Measurements from ENCODE around the gene ETV3.

The ETV3 gene

DNA sequence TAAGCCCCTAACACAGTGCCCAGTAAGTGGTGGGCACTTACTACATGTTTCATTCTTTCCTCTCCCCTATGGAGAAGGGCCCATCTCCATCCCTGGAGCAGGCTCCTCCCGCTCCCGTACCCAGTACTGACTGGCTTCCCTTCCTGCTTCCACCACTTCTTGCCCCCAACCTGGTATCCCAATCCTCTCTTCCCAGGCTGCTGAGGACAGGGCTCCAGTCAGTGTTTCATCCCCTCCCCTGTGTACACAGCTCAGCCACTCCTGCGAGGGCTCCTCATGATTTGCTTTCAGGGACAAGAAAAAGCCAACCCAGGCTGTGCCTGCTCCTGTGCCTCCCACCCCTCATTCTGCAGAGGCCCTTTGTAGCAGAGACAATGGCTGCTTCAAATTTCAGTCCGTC is 20.8 kb upstream of the ETV3 start:
- DNase-seq, result no peak

DNA sequence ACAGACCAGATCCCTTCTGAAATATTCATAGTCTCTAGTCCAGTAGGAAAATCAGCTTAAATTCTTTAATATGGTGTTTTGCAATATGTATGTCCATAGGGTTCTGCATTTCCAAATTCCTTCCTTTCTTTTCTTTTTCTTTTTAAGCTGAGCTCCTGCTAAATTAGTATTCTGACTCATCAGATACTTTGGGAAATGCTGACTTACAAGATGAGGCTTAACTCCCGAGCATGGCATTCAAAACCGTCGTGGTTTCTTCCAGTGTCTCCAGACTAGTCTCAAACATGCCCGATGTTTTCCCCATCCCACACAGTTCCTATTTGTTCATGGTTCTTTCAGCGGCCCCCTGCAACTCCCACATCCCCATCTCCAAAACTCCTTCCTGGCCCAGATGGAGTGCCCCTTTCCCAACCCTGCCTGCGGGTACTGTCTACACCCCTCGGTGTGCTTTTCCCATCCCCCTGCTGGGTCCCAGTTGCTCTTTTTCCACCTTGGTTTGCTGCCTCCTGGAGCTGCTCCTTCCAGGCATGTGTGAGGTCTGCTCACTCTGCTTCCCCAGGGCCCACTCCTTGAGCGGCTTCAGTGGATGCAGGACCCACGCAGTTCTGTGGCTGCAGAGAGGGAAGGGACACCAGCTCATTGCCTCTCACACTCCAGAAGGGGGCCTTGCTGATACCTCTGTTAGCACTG is 19.5 kb upstream of the ETV3 start:
- no peak for DNase-seq

DNA sequence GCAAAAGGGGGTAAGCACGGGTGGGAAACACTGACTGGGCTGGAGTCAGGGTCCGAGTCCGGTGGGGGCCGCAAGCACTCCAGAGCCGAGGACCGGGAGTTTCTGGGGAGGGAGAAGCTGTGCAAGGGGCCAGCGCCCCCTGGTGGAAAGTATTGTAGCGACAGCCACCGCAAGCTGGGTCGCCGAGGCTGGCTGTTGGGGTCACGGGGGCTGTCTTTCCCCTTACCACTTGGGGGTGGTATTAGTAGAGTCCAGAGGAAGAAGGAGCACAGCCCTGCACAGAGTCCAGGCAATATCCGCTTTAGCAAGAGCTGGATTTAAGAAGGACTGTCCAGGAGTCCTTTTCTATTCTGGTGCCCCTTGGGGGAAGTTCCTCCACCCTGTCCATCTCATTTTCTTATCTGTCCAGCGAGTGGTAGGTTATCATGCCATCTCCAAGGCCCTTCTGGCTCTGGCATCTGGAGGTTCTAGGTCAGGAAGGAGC is 17.9 kb upstream of the ETV3 start:
- DNase-seq, result peak; percentile 36

DNA sequence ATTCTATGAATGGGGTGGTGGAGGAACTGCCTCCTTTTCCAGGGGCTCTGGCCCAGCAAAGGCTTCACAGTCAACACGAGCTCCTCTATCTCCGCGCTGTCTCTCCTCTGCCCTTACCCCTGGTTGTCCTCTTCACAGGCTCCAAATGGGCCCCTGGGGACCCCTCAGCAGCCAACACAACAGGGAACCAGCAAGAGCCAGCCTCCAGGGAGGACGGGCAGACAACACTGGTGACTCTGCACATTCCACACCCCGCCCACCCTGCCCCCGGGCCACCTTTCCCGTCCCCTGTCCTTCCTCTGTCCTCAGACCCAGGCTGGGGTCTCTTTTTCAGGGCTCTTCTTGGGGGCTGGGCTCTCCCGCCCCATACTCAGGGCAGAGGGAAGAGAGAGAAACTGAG is 17.5 kb upstream of the ETV3 start:
- peak; percentile 32 for DNase-seq

DNA sequence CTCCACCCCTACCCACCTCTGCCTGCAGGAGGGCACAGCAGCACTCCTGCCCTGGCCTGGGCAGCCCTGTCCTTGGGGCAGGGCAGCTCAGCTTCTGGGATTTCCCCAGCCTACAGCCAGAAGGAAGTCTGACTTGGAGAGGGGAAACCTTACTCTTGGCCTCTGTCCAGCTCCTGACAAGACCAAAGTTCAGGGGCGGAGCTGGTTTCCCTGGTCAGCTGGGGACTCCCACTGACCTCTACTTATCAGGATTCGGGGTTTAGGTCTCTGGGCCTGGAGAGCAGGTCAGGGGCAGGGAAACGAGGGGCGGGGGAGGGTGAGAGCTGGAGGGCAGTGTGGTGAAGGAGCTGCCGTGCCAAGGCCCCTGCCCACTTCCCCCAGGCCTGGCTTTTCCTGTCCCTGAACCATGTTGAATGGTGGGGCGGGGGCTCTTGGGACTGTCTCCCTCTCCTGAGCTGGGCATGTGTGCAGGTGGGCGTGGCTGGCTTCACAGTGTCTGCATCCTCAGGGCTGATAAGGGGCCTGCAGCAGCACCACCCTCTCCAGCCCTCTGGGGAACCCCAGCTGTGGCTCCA is 16.8 kb upstream of the ETV3 start:
- no peak for DNase-seq

DNA sequence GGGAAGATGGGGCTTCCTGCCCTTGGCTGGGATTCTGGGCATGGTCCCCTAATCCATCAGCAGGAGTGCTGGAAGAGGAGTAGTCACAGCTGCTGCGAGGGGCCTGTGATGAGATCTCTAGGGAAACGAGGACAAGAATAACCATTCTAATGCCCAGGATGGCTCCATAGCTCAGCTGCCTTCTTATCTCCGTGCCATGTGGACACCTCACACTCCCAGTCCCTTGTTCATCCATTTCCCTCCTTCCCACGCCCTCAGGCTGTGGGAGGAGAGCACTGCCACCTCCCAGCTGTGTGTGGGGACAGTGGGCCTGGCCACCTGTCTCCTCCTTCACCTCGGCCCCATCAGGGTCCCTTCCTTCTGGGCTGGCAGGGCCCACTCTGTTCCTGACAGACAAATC is 16.1 kb upstream of the ETV3 start:
- DNase-seq, result no peak

DNA sequence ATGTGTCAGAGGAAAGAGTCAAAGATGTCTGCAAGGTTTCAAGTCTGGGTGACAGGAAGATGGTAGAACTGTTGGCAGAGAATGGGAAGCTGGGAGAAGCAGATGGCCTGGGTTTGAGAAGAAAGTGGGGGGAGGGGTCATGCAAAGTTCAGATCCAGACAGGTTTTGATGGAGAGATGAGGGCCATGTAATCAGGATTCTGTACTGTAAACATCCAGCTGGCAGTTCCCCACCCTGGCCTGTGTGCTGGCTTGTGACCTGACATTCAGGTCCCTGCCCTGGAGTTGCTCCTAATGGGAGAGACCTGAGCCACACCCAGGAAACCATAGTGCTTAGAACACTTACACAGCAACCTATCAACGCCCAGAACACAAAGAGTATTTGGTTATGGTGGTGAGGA is 15.6 kb upstream of the ETV3 start:
- DNase-seq, result peak; percentile 52

DNA sequence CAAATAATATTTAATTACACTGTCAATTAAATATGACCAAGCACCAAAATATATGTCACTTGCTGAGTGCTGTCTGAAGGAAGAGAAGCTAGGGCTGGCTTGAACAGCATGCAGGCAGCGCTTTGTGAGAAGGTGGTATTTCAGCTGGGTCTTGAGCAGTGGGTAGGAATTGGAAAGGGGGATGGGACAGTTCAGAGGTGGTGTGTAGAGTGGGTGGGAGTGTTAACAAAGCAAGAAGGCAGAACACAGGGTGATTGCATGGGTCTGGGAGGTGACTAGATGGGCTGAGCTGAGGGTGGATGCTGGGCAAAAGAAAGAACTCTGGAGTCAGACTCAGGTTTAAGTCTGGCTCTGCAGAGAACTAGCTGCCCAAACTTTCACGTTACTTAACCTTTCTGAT is 14.3 kb upstream of the ETV3 start:
- DNase-seq, result no peak

DNA sequence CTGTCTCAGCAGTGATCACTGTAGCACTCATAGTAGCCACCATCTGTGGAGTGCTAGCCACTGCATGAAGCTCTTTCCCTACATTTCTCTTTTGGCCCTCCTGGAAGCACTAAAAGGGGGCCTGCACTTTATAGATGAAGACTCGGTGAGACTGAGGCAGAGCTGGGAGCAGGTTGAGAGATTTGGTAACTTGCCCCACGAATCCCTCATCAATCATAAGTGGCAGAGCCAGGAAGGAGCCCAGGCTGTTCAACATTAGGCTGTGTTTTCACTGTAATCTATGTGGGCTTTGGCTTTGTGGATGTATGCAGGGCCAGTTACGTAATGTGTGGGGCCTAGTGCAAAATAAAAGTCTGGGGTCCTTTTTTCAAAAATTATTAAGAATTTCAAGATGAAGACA is 13.3 kb upstream of the ETV3 start:
- no peak for DNase-seq

DNA sequence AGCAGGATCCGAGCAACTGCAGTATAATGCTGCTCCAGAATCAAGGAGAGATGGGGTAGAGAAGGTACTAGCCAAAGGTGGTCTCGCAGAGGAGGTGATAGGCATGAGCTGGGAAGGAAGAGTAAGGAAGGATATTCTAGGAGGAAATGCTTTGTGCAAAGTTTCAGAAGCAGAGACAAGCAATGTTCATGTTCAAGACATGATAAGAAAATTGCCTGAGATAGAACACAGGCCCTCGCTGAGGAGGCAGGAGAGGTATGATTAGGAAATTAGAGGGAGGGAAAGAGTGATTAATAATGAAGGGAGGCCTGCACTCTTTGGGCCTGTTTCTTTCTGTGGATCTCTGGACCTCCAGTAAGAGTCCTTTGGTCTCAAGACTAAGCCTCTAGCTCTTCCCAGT is 12.9 kb upstream of the ETV3 start:
- no peak for DNase-seq

DNA sequence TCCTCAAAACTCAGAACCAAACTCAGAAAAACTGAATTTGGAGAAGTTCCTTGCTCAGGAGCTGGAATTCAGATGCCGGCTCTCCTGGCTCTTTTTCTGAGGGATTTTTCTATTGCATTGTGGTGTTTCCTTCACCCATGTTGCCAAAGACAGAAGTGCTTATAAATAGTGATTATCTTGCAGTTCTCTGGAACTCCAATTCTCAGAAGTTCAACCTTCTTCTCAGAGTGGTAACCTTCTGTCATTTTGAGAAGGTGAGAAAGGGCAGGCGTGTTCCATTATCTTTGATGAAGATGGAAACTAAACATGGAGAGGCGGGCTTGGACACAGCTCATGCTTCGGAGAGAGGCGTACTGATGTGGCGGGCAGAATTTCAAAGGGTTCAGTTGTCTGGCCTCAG is 12.4 kb upstream of the ETV3 start:
- DNase-seq, result no peak

DNA sequence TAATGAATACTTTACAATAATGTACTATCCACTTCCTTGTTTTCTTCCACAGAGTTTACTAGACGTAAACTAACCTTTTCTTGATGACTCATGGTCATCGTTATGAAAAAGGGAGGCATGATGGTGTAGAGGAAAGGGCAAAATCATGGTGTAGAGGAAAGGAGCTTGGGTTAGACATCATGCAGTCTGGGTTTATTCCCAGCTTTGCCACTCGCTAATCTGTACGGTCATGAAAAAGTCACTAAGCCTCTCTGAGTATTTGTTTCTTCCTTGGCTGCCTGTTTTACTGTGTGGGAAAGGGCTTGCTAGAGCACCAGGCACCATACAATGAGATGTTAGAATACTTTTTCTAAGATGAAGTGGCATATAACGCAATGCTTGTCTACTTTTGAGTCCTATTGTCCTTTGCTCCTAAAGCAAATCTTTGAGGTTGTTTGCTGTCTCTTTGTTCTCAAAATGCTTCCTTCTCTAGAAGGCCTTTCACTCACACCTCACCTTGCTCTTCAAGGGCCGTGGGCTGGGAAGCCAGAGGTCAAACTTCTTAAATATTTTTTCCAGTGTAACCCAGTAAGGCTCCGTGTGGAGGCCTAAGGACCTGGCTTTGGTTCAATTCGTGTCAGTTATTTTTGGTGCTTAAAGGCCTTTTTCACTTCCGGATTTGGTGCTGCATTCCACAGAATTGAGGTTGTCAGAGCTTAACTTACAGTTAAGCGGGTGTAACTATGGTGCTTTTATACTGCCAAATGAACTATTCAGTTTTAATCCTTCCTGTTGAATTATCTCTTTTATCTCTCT is 9.9 kb upstream of the ETV3 start:
- DNase-seq, result no peak

DNA sequence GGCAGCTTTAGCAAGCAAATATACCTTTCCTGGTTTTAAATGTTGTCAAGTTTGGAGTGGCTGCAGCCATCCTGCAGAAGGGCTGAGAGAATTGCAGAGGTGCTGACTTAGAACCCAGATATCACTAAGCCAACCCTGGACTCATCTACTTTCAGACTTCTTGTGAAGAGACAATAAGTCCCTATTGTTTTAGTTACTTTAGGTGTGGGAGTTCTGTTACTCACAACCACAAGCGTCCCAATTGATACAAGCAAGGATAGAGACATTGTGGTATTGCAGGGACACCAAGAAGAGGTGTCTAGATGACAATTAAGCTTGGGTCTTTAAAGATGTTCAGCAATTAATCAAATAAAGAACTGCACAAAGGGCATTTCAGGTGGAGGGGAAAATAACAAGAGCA is 8.8 kb upstream of the ETV3 start:
- DNase-seq, result no peak

DNA sequence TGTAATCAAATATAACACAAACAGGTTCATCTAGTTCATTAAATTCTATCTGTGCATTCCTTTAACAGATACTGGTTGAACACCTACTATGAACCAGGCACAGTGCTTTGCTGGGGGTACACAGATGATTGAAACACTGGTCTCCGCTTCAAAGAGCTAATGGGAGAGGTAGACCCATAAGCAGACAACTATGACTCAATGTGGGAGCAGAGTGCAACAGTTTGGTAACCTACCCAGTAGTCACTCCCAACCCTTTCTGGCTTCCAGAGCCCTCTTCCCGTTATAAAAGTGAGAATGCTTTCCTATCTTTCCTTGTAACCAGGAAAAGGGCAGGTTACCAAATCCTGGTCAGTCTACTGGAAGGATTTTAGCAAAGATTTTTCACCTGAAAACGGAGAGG is 8.0 kb upstream of the ETV3 start:
- DNase-seq, result no peak

DNA sequence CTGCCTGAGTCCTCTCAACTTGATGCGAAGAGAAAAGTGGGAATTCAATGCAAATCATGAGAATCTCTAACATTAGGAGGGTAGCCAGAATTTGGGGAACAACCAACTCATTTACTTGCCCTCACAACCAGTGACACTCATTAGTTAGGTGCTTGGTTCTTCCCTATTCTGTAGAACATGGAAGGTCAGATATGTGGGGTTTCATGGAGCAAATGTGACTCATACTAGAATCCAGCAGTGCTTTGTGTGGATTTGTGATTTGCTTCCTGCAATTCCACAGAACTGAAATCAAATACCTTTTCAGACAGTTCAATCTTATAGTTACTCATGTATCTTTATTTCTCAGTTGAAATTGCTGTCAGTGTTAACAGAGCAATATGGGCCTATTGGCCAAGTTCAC is 6.9 kb upstream of the ETV3 start:
- DNase-seq, result no peak

DNA sequence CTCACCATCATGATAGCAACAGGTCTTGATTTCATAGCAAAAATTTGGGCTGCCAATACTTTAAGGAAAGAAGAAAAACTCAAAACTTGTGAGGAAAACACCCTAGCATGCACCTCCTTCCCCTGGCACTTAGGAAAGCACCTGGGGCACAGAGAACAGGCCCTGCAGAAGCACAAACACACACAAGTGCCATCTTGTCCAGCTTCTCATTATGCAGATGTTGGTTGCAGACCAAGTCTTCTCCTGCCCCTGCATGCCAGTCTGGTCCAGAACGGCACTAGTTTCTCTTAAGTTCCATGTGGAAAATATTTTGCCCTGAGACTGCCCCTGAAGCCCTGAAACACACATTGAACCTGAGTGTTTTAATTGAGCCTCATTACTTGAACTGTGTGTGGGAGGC is 6.3 kb upstream of the ETV3 start:
- DNase-seq, result no peak

DNA sequence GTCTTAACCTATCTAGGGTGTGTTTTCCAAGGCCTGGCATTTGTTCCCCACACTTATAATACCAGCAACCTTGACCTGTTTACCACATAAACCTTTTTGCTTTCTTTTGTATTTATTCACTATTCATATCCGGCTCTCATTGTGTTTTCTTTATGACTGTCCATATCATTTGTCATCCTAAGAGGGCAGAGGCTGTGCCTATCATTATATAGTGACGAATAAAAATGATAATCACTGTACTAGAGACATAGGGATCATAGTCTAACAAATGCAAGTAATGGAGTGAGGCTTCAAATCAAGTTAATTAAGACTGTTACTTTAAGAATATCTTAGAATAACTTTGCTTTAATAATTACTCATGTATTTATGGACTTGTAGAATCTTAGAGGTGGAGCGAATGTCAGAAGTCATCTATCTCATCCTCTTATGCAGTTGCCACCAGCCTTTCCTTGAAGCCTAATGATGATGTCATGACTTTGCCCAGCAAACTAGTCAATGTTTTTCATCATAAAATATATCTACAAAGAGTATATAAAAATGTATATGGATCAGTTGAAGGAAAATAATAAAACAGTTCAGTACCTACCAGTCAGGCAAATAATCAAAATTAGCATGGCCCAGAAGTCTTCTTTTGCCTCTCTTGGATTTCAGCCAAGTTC is 4.7 kb upstream of the ETV3 start:
- DNase-seq, result no peak

DNA sequence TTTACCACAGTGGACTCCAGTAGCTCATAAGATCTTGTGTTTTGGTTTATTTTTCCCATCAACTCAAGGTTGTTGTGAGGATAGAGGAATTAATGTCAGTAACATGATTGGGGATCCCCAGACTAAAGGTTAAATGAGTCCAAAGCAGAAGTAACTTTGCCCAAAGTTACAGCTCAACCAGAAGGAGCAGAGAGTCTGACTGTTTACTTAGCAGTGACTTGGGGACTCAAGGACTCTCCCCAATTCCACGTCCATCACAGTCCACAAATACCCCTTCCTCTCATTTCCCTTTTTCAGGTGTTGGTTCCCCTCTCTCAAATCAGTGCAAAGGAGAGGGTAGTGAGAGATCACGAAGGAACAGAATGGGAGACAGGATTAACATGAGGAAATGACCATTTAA is 4.0 kb upstream of the ETV3 start:
- no peak for DNase-seq

DNA sequence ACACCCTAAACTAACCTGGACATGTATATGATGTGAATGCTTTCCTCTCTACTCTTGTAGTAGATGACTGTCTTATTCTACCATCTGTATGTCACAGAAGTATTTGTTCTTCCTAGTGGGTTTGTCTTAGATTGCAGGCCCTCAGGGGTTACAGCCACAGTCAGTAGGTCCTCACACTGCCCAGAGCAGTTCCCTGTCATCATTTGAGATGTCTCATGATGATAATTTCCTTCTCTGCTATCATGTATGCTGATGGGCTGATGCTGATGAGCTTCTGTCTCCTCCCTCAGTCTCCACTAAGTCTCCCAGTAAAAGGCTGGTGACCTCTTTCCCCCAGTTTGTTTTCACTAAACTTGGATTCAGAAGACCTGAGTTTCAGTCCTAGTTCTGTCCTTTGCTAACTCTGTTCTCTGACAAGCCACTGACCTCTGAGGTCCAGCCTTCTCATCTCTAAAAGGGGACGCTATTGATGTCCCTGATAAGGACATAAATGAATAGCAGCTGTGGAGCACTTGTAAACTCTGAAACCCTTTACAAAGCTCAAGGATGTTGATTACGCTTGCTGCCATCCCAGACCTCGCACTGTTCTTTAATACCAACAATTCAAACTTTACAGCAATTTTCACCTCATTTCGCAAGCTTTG is 3.1 kb upstream of the ETV3 start:
- no peak for DNase-seq

DNA sequence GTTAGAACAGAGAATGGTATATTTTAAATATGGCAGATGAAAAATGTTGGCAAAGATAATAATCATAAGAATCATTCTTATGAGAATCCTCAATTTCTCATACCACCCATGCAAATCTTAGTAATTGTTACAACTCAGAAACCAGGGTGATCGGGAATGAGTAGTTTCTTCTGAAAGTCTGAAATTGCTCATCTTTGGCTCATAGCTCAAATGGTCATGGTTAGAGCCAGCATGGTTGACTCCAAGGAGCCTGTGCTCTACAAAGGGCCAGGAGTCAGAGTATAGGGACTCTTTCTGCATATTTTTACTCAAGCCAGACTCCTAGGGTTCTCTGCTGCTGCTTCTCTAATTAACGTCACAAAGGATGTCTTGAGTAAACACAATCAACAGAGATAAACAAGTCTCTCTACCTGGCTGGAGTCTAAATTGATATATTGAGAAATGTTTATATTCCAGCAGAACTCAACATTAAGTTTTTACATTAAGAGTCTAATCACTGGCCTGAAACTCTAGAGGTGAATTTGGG is 1.9 kb upstream of the ETV3 start:
- DNase-seq, result no peak

DNA sequence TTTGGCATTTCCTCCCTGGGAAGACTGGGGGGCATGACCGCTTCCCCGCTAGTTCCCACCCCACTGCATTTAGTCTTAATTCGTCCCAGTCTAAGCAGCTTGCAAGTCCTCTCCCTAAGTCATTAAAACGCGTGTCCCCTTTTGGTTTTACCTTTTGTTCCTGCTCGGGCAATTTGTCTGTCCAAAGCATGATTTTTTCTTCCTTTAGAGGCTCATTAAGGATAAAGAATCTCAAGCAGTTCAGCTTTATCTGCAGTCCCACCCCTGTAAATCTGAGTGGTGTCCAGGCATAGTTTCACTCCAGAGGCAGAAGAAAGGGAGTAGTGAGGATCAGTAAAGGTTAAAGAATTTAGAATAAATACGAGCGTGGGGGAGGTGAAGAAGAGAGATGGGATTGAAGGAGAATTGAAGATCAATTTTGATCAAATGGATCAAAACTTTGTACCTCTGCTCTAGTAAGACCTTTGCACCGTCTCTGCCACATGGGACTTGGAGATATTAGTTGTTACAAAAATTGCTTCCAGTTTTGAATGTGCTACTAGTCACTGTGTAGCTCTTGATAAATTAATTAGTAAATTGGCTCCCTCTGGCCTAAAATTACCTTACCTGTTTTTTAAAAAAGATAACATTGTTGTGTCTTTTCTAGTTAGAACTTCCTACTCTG is 989 bp upstream of the ETV3 start:
- DNase-seq, result no peak

DNA sequence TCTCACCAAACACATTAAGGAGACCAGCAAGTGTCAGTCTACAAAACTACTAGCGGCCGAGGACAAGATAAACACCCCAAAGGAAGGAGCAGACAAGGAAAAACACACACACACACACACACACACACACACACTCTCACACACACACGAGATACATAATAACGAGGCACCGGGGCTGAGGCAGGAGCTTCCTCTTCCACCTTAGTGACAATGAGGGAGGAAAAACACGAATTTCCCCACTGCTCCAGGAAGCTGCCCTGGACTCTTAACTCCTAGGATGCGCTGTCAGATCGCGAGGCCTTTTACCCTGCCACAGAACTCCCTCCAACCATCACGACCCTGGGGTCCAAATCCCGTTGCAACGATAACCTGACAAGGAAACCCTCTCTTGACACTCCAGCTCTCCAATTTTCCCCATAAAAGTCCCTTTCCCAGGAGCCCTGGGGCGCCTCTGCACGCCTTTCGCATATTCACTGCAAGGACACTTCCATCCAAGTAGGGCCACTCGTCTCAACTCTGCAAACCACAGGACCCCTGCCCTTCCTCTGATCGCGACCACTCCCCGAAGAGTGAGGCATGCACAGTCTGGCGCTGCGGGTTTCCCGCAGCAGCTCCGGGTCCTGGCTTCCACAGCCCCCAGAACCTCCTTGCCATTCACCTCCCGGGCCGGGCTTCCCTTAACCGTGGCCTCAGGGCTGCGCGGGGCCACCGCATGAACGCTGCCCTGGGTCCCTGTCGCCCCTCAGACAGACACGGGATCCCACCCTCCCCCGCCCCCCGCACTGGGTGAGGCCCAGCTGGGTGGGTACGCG is 581 bp downstream of the ETV3 start:
- DNase-seq, result no peak
